Natural killer cell (primary cell): ENCODE results near the gene CYP1B1. TPM values are rescaled to one million over a fixed set of nuclear protein-coding genes. Genes with fewer than 3 reads are reported as not detected.

ENCODE experiments used
- ATAC-seq, 3 donors: fragments of 150-1000 bp in 2 of 3; fragments of 200-7000 bp in 1 of 3; cut with Tn5 transposase; 1 replicate in 1 of 3; 2 replicates in 2 of 3; pipeline ENCODE4 v1.10.0; 2021; ENCODE audit warnings: mild to moderate bottlenecking in 2 of 3, moderate library complexity in 2 of 3
- DNase-seq, 2 donors: peaks; one replicate each; pipeline versions ENCODE4 v3.0.0 to v3.0.0-alpha.2; 2013 to 2021; ENCODE audit warnings: mixed read lengths in 1 of 2
- H3K27ac ChIP-seq: one replicate; pipeline ENCODE4 v1.5.1; 2013; ENCODE audit warnings: mild to moderate bottlenecking, low read length
- H3K27me3 ChIP-seq: one replicate; pipeline ENCODE4 v1.6.1; 2013; ENCODE audit warnings: low read length; ENCODE audit not compliant: control insufficient read depth, insufficient read depth
- H3K36me3 ChIP-seq: one replicate; pipeline ENCODE4 v1.6.1; 2013; ENCODE audit warnings: low read length; ENCODE audit not compliant: control insufficient read depth, insufficient read depth
- H3K4me1 ChIP-seq: one replicate; pipeline ENCODE4 v1.6.1; 2013; ENCODE audit warnings: low read length; ENCODE audit not compliant: control insufficient read depth, insufficient read depth
- H3K4me3 ChIP-seq: one replicate; pipeline ENCODE4 v1.5.1; 2013; ENCODE audit warnings: low read length
- H3K9me3 ChIP-seq: one replicate; pipeline ENCODE4 v1.6.1; 2013; ENCODE audit warnings: low read length; ENCODE audit not compliant: control insufficient read depth, insufficient read depth
- H3K27ac Mint-ChIP-seq, 2 donors: one replicate each; pipeline ENCODE4 v1.8.0; 2022; ENCODE audit warnings: mild to moderate bottlenecking in 2 of 2, mixed read lengths in 2 of 2, moderate library complexity in 1 of 2
- H3K27me3 Mint-ChIP-seq, 2 donors: one replicate each; pipeline ENCODE4 v1.8.0; 2022; ENCODE audit warnings: low read depth in 2 of 2, mixed read lengths in 2 of 2
- H3K36me3 Mint-ChIP-seq: one replicate; pipeline ENCODE4 v1.8.0; 2022; ENCODE audit warnings: mixed read lengths
- H3K4me1 Mint-ChIP-seq, 2 donors: one replicate each; pipeline ENCODE4 v1.8.0; 2022; ENCODE audit warnings: mixed read lengths in 2 of 2
- H3K4me3 Mint-ChIP-seq: one replicate; pipeline ENCODE4 v1.8.0; 2022; ENCODE audit warnings: mild to moderate bottlenecking, moderate library complexity, mixed read lengths
- H3K9me3 Mint-ChIP-seq, 2 donors: one replicate each; pipeline ENCODE4 v1.8.0; 2022; ENCODE audit warnings: mixed read lengths in 2 of 2
- WGBS: methylation state at CpG from one replicate; pipeline ENCODE4 v1.1.7; 2013; ENCODE audit warnings: missing lambda C conversion rate; ENCODE audit not compliant: insufficient coverage; 5-methylcytosine and 5-hydroxymethylcytosine counted together
- intact Hi-C: fragments of 100-400 bp; cut with micrococcal nuclease; formaldehyde crosslinking; loops from one replicate; pipeline ENCODE4 v1.14.2; 2022
- total RNA-seq, 4 donors: library from RNA; stranded (reverse); fragments of 120-200 nt in 1 of 4; gene quantifications; one replicate each; pipeline versions ENCODE4 v1.2.3 to v1.2.4, GENCODE V29; 2013 to 2022
- TF ChIP-seq, protein P1 (sequence below): fragments of 200-600 bp; IDR thresholded peaks from one replicate; pipeline ENCODE4 v1.8.0; 2022; ENCODE audit warnings: antibody characterized with exemption

CYP1B1 gene
- total RNA-seq, 3 donors from 2014 or later (not counting 1 experiment from before 2014, with no cell fraction given): 1.4 to 5.0 TPM; not detected in 1

DNA sequence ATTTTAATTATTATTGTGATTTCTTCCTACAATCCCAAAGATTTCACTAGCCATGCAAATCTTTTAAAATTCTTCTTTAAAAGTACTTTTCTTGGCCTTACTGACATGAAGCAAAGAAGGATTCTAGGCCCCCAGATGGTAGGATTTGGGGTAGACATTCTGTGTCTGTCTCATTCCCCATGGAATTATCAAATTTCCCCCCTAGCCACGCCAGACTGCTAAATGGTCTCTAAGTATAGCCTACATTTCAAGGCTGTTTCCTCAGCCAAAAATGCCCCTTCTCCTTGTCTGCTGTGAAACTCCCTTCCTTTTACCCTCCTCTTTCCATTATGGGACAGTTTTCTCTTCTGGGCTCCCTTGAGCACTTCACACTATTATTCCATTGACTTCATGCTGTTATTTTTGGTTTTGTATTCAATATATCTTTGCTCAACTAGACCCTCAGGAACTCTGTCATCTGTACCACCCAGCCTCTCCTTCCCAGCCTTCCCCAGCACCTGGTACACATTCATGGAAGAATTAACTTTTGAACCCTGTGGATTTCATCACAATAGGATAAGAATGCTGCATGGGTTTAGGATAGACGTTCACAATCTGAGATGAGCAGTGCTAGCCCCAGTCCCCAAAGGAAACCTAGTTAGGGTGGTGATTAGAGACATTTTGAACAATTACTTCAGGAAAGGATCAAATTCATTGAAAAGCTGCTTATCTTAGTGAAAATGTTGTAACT lies 21.5 kb upstream of the CYP1B1 start:
- TF ChIP-seq, protein P1, sequence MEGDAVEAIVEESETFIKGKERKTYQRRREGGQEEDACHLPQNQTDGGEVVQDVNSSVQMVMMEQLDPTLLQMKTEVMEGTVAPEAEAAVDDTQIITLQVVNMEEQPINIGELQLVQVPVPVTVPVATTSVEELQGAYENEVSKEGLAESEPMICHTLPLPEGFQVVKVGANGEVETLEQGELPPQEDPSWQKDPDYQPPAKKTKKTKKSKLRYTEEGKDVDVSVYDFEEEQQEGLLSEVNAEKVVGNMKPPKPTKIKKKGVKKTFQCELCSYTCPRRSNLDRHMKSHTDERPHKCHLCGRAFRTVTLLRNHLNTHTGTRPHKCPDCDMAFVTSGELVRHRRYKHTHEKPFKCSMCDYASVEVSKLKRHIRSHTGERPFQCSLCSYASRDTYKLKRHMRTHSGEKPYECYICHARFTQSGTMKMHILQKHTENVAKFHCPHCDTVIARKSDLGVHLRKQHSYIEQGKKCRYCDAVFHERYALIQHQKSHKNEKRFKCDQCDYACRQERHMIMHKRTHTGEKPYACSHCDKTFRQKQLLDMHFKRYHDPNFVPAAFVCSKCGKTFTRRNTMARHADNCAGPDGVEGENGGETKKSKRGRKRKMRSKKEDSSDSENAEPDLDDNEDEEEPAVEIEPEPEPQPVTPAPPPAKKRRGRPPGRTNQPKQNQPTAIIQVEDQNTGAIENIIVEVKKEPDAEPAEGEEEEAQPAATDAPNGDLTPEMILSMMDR: no peak
- Mint-ChIP-seq H3K4me3 (no peak overlapping the region), H3K36me3 (no peaks in the 10 kb centered on the region), H3K4me1 (peaks cover 0 to 8% of the 10 kb centered on the region in 2 donors), H3K27ac (no peak overlapping the region), H3K9me3 (no peaks in the 10 kb centered on the region), H3K27me3 (peaks cover 34 to 52% of the 10 kb centered on the region in 2 donors)
- DNase-seq (no peak), ATAC-seq (no peak)
- H3K4me3 ChIP-seq: no peak overlapping the region
- H3K36me3 ChIP-seq: no peaks in the 10 kb centered on the region
- intact Hi-C loops: no loop called here
- 85% methylated on average over 2 of the region's 2 CpGs for WGBS
- H3K27ac ChIP-seq: no peak overlapping the region
- peaks cover 25% of the 10 kb centered on the region for H3K27me3 ChIP-seq
- no peaks in the 10 kb centered on the region for H3K4me1 ChIP-seq
- H3K9me3 ChIP-seq: no peaks in the 10 kb centered on the region

- no peaks in the 10 kb centered on the region for H3K36me3 ChIP-seq
- no peak overlapping the region for H3K27ac Mint-ChIP-seq
These were observed 20.3 kb upstream of the CYP1B1 start for GRCh38 chr2:38095996-38096861.

GRCh38 chr2:38095079-38095995 lies 19.4 kb upstream of the CYP1B1 start:
- ATAC-seq: no peak
- H3K36me3 Mint-ChIP-seq: no peaks in the 10 kb centered on the region

More at GRCh38 chr2:38095996-38096861, 20.3 kb upstream of the CYP1B1 start:
- H3K4me3 Mint-ChIP-seq: no peak overlapping the region
- intact Hi-C loops: no loop called here
- no peaks in the 10 kb centered on the region for H3K9me3 Mint-ChIP-seq
- ATAC-seq: no peak
- Histone ChIP-seq H3K27me3 (peaks cover 23% of the 10 kb centered on the region), H3K4me3 (no peak overlapping the region), H3K4me1 (no peaks in the 10 kb centered on the region), H3K9me3 (no peaks in the 10 kb centered on the region), H3K27ac (no peak overlapping the region)
- peaks cover 0 to 8% of the 10 kb centered on the region in 2 donors for H3K4me1 Mint-ChIP-seq
- TF ChIP-seq, protein P1: no peak
- no peak for DNase-seq
- 43% methylated on average over 14 of the region's 19 CpGs for WGBS
- no peaks in the 10 kb centered on the region for H3K36me3 Mint-ChIP-seq
- H3K27me3 Mint-ChIP-seq: peaks cover 36 to 46% of the 10 kb centered on the region in 2 donors

More at GRCh38 chr2:38095079-38095995, 19.4 kb upstream of the CYP1B1 start:
- Histone ChIP-seq H3K27me3 (peaks cover 18% of the 10 kb centered on the region), H3K4me3 (no peak overlapping the region), H3K4me1 (no peaks in the 10 kb centered on the region), H3K36me3 (no peaks in the 10 kb centered on the region), H3K27ac (no peak overlapping the region), H3K9me3 (no peaks in the 10 kb centered on the region)
- peaks cover 0 to 8% of the 10 kb centered on the region in 2 donors for H3K4me1 Mint-ChIP-seq
- no peak overlapping the region for H3K4me3 Mint-ChIP-seq
- no peaks in the 10 kb centered on the region for H3K9me3 Mint-ChIP-seq
- DNase-seq: no peak
- intact Hi-C loops: no loop called here
- H3K27ac Mint-ChIP-seq: no peak overlapping the region
- 96% methylated on average over 8 of the region's 11 CpGs for WGBS
- TF ChIP-seq, protein P1: no peak
- peaks cover 27 to 38% of the 10 kb centered on the region in 2 donors for H3K27me3 Mint-ChIP-seq
